ENCODE measurements around the gene CSTF2T.

The CSTF2T gene, protein sequence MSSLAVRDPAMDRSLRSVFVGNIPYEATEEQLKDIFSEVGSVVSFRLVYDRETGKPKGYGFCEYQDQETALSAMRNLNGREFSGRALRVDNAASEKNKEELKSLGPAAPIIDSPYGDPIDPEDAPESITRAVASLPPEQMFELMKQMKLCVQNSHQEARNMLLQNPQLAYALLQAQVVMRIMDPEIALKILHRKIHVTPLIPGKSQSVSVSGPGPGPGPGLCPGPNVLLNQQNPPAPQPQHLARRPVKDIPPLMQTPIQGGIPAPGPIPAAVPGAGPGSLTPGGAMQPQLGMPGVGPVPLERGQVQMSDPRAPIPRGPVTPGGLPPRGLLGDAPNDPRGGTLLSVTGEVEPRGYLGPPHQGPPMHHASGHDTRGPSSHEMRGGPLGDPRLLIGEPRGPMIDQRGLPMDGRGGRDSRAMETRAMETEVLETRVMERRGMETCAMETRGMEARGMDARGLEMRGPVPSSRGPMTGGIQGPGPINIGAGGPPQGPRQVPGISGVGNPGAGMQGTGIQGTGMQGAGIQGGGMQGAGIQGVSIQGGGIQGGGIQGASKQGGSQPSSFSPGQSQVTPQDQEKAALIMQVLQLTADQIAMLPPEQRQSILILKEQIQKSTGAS

DNA sequence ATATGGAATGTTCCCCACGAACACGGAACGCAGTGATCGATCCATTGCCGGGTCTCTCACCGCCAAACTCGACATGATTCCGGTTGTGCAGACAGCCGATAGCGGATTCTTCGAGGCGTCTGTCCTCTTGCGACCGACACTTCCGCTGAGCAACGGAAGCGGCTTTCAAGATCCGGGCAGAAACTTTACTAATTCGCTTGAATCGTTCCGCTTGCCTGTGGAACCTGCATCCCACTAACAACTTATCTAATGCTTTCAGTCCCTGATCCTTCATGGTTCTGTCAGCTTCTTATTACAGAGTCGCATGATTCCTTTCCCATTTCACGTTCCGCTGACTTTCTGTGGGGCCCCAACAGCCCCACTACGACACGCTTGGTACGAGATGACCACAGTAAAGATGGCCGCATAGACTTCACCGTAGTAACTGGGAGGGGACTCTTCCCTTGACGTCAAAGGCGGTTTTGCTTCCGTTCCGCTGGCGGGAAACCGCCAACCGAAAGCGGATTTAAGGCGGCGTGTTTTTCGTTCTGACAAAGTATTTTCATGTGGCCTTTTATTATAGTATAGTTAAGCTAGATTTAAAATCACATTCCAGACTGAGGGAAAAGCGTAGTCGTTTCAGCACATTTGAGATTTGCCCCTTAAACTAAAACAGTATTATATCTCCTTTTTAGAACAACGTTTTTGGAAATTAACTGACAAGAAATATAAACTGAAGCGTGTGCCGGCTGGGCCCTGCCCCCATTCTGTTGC, at the start of gene CSTF2T:
Gene CSTF2T, minus strand, starts transcription at position 121 of the 753 bp plus-strand sequence. Its CDS starts 46 bp downstream, at position 75.
- peak; percentile 86 for DNase-seq

DNA sequence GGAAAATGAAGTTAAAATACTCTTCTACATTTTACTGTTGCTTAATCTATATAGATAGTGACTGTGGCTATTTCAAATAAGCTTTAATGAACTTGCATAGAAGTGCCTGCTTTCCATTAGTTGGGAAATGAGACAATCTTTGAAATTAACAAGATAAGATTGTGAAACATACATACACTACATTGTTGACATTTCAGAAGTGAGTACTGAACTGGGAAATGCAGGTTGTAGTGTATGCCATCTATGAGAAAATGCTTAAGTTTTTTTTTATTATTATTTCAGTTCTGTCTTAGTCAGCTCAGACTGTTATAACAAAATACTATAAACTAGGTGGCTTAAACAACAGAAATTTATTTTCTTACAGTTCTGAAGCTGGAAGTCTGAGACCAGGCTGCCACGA, 49.6 kb upstream of the CSTF2T start:
- no peak for DNase-seq

DNA sequence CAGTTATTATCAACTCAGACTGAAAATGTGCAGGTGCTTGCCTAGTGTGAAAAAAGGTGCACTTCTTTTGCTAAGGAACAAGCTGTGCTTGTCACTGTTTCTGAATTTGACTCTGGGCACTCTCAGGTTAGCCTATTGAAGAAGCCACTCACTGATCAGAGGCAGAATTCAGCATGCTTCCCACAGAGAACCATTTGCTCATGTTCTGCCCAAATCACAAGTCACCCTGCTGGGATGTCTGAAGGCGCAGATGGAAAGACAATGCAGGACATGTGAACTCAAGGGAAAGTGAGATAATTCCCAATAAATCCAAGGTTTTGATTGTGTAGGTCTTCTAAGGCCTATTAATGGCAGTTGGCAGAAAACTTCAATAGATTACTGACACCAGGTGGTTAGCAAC, 47.8 kb upstream of the CSTF2T start:
- no peak for DNase-seq

DNA sequence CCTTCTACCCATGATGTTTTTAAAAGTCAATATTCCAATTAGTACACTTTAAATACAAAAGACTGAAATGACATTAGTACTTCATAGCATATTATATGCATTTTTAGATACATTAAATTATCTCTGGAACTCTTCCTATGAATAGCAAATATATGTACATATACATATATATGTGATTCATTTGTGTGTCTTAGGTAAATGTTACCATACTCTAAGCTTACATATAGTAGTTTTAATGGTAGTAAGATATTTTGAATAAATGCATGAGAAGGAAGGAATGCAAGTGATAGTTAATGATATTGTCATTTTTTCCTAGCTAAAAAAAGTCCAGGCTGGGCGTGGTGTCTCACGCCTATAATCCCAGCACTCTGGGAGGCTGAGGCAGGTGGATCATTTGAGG, 46.0 kb upstream of the CSTF2T start:
- DNase-seq: no peak

DNA sequence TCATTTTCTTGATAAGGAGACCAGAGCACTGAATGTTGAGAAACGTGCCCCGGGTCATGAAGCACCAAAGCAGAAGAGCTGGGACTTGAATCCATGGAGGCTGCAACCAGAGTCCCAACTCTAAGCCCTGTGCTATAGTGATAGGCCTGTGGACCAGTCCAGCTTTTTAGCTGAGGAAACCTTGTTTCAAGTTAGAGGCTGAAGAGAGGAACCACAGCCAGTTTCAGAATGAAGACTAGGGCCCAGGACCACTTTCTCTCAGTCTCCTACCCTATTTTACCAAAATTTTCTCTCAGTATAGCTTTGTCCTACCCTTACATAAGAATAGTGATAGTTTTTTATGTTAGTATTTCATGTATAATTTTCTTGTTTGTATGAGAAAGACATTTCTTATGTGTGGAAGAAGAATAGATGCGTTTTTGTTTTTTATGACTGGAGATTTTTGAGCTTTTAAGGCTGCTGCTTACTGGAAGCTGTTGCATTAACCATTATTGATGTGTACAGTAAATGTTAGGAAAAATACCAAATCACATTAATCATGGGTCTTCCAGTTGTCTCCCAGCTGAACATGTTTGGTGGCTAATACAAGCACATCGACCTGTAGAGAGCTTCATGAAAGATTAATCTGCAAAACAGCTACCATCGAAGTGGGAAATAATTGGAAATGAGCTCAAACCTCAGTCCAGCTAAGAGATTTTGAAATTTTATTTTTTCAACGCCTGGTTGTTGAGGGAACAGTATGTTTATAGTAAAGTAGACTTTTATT, 45.0 kb upstream of the CSTF2T start:
- DNase-seq: no peak

DNA sequence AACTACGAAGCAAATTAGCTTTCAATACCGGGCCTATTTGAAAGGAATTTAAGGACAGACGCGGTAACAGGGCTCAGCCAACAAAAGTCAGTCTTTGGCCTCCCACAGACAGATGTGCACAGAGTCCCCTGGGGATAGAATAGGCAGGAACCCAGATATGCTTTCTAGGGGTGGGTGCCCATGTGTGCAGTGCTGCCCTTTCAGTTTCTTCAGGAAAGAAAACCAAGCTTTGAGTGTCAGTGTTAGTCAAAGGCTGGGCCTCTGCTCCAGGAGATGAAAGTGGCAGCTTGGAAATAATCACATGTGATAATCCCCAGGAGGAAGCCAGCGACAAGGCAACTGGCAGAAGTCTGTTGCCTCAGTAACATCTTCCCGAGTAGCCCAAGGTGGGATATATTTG, 43.8 kb upstream of the CSTF2T start:
- no peak for DNase-seq

DNA sequence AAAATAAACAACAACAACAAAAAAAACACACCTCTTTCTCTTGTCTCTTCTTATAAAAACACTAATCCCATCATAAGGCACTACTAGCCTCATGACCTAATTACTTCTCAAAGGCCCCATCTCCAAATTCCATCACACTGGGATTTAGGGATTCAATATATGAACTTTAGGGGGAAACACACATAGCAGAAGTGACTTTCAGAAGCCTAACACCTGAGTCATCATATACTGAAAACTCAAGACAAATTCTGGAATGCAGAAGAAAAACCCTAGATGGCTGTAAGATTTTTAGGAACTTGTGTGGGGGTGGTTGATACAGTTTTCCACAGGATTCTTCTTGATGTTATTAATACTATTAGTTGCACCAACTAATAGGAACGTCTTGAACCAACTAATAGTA, 33.7 kb upstream of the CSTF2T start:
- no peak for DNase-seq

DNA sequence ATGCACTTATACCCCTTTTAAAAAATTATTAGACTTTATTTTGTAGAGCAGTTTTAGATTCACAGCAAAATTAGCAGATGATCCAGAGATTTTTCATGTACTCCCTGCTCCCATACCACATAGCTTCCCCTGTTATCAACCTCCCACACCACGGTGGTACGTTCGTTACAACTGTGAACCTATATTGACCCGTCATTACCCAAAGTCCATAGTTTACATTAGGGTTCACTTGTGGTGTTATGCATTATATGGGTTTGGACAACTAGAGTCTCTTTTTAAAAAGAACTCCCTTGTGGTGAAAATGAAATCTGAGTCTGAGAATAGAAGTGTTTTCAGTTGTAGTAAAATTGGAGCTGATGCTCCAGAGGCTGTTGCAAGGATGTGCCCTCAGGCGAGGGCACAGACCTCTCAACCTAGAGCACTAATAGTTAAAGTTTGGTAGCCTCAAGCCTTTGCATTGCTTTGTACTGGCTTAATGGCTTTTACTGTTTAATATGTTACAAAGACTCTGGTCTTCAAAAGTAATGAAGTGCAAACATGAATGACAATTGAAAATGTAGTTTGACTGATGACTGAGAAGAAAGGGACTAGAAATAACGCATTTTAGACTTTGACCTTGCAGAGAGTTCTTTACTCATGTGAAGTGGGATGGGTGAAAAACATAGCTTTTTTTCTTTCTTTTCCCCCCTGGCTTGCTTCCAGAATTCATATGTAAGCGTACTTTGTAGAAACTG, 30.6 kb upstream of the CSTF2T start:
- no peak for DNase-seq

DNA sequence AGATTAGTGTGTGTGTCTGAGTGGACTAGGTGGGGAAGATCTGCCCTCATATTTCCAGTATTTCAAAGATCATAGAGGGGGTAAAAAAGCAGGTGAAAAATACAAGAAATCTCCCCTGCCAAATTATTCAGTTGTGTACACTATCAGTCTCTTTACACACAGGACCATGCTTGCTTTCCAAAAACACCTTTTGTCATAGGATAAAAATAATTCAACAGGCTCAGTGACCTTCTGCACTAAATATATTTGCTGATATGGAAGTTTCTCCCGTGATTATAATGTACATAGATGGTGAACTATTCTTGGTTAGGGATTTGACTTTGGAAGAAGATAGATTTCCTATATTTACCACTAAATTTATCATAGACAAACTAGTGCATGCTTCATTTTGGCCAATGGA, 24.6 kb upstream of the CSTF2T start:
- DNase-seq: no peak

DNA sequence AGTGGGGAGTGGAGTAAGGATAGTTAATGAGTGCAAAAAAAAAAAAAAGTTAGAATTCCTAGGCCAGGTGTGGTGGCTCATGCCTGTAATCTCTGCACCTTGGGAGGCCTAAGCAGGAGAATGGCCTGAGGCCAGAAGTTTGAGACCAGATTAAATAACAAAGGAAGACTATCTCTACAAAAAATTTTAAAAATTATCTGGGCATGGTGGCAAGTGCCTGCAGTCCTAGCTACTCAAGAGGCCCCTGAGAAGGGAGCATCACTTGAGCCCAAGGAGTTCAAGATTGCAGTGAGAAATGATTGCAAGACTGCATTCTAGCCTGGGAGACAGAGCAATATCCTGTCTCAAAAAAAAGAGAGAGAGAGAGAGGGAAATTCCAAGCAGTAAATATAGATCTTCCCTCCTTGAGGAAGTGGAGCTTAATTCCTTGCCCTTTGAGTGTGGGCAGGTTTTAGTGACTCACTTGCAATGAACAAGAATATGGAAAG, 19.5 kb upstream of the CSTF2T start:
- DNase-seq: no peak

DNA sequence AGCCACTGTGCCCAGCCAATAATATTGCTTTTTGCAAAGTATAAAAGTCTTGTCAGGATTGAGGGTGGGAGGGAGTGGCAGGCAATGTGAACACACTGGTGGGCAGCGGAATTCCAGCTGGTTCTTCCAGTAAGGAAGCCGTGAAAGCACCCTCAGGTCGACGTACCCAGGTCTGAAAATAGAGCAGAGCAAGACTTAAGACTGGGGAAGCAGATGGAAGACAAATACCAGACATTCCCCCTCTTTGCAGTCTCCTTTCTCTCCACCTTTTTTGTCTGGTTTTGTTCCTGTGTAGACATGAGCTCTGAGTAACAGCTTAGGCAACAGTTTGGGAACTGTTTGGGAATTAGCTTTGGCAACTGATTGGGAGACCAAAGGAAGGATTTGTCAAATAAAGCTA, 17.6 kb upstream of the CSTF2T start:
- DNase-seq: no peak

DNA sequence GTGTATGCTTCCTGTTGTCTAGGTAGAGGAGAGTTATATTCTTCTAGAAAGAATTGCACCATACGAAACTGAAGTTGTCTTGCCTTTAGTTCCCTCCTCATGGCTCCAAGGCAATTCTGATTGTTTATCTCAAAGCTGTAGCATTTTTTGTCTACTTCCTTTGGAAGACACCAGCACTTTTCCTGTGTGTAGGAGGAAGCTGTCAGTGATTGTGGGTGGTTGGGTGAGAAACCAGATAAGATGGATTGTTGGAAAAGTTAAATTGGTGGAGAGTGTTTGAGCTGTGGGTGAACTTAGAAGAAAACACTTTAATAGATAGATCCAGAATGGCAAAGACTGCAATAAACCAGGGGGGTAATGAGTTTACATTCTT, 12.1 kb upstream of the CSTF2T start:
- no peak for DNase-seq

DNA sequence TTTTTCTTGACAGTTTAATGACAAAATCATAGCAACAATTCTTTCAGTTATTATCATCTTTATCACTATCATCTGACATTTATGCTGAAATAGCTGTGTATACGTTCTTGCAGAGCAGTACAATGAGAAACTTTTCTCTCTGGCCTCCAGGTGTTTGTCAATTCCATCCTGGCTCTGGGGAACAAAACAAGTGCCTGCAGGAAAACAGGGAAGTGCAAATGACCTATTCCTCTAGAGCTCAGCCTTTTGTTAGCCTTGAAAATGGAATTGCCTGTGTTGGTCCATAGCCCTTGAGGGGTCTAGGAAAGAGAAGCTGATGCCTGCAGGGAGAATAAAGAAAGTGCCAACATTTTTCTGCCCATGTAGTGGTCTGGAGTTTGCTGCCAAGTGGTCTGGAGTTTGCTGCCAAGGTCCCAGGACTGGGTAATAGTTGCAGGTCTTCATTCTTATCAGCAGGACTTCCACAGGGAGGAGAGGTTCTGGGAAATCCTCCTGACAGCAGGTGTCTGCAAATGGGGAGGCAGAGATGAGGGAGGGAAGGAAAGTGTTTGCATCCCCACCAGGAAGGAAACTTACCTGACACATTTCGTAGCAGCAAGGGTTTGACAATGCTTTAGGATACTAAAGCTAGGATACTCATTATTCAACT, 10.1 kb upstream of the CSTF2T start:
- no peak for DNase-seq

DNA sequence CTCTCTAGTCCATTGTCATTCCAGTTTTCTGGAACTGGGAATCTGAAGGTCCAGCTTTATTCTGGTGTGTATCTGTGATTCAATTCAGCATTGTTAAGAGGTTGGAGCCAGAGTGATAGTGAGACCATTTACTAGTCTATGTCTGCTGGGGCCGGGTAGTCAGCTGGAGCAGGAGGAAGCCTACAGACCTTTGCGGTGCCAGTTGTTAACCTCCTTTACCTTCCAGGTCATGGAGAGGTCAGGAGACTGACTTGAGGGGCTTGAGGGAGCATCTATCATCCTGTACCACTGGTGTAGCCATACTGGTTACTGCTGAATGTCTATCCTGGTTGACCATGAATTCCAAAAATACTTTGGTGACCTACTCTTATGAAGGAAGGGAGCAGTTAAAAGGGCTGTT, 9.2 kb upstream of the CSTF2T start:
- DNase-seq: no peak

DNA sequence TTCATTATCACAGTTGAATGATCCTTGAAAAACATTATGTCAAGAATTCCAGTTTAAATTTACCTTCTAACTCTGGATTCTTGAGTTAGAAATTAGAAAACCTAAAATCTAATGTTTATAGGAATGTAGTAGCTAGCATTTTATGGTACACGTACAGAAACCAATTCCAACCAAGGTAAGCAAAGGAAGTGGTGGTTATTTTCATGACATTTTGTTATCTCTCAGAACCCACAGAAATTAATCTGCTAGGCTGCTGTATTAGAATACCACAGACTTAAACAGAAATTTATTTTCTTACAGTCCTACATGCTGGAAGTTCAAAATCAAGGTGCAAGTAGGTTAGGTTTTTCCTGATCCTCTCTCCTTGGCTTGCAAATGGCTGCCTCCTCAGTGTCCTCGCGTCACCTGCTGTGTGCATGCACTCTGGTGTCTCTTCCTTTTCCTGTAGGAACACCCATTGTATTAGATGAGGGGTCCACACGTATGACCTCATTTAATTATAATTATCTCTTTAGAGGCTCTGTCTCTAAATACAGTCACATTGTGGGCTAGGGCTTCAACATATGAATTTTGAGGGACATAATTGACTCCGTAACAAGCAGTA, 8.5 kb upstream of the CSTF2T start:
- DNase-seq: no peak

DNA sequence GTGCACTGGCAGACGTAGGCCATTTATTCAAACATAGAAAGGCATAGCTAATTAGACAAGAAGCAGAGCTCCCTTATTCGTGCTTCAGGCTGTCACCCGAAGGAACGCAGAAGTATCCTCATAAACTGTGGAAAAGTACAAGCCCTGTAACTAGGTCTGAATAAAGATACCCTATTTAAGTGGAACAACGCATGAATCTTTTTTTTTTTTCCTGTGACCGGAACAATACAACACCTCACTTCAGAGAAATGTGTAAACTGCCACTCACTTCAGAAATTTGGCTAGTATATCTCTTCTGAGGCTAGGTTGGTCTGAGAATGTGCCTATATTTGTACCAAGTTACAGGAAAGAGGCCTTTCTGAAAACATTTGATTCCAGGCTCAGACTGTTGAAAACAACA, 8.0 kb upstream of the CSTF2T start:
- no peak for DNase-seq

DNA sequence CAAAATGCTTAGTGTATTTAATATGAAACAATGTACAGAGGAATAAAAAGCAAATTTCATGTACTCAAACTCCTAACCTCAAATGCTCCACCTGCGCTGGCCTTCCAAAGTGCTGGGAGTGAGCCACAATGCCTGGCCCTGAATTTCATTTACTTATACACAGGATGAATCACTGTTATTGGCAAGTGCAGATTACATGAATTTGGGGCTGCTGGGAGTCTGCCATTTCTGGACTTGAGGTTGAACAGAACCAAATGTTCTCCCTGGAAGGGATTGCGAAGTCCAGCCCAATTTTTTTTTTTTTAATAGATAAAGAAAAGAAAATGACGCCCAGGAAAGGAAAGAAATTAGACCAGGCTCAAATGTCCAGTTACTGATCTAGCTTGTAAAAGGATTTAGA, 6.8 kb upstream of the CSTF2T start:
- no peak for DNase-seq

DNA sequence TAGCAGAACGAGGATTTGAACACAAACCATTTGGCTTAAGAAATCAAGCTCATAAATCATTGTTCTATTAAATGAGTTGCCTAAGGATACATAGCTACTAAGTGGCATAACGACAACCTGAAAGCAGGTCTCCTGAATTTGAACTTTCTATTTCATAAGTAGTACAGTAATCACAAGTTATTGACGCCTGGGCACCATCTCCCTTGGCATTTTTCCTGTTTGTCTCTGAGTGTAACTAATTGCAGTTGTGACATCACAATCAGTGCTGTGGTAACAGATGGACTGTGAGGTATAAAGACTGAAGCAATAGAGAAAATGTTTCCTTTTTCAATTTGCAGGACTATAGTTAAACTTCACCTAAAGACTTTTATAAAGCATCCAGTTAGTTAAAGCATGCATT, 6.4 kb upstream of the CSTF2T start:
- DNase-seq: no peak

DNA sequence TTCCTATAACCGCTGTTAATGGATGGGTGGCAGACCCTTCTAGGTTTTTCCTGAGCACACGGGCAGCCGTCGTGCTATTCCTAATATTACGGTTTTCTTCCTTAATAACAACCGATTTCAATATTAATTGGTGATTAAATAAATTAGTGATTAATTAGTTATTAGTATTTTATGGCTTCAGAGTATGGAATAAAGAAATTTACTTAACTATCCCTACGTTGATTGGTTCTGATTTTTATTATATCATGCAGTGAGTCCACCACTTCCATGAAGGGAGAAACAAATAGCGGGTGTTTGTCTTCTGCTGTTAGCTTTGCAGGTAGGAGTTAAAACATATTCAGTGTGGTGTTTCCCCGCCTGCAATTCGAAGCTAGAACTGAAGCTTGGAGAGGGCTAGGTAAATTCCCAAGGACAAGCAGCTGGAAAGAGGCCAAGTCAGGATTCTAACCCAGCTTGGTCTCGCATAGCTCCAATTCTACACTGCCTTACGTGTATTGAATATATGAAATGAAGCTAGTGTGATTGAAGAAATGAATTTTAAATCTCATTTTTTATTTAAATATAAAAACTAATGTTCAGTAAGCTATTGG, 928 bp upstream of the CSTF2T start:
- DNase-seq: peak; percentile 11

DNA sequence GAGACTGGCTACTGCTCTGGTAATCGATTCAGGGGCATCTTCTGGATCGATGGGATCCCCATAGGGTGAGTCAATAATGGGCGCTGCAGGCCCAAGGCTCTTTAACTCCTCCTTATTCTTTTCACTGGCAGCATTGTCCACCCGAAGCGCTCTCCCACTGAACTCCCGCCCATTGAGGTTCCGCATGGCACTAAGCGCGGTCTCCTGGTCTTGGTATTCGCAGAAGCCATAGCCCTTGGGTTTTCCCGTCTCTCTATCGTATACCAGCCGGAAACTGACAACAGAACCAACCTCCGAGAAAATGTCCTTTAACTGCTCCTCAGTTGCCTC, 285 bp downstream of the CSTF2T start:
- DNase-seq: no peak

DNA sequence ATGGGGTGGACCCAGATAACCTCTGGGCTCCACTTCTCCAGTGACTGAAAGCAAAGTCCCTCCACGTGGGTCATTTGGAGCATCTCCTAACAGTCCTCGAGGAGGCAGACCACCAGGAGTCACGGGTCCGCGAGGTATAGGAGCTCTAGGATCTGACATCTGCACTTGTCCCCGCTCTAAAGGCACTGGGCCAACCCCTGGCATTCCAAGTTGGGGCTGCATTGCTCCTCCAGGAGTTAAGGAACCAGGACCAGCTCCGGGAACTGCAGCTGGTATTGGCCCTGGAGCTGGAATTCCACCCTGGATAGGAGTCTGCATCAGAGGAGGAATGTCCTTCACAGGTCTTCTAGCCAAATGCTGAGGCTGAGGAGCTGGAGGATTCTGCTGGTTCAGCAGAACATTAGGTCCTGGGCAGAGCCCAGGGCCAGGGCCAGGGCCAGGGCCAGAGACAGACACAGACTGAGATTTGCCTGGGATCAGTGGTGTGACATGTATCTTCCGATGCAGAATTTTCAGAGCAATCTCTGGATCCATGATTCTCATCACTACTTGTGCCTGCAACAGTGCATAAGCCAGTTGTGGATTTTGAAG, 827 bp downstream of the CSTF2T start:
- DNase-seq: no peak
